HG03521 (cell line): ENCODE measurements around the gene PPFIA4.

ENCODE experiments used
- ATAC-seq: cut with Tn5 transposase; IDR thresholded peaks from one replicate; pipeline ENCODE4 v1.9.1; 2021; ENCODE audit warnings: mild to moderate bottlenecking, moderate library complexity; ENCODE audit not compliant: unreplicated experiment

PPFIA4 gene

DNA sequence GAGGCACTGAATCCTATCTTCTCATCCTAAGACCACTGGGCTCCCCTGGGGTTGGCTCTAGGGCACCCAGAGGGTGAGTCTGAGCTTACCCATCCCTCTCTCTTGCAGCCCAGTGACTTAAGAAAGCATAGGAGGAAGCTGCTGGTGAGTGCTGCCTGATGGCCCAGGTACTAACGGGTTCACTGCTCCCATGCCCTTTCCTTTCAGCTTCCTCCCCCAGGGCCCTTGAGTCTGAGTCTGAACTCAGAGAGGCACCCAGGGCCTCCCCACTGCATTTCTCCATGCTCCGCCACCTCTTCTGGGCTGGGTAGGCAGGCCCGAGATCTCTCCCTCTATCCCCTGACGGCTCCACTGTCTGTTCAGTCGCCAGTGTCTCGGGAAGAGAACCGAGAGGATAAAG lies 29.7 kb downstream of the PPFIA4 start:
- no peak for ATAC-seq

- no peak for ATAC-seq
Observed at GRCh38 chr1:203056516-203056915, 30.2 kb downstream of the PPFIA4 start.

DNA sequence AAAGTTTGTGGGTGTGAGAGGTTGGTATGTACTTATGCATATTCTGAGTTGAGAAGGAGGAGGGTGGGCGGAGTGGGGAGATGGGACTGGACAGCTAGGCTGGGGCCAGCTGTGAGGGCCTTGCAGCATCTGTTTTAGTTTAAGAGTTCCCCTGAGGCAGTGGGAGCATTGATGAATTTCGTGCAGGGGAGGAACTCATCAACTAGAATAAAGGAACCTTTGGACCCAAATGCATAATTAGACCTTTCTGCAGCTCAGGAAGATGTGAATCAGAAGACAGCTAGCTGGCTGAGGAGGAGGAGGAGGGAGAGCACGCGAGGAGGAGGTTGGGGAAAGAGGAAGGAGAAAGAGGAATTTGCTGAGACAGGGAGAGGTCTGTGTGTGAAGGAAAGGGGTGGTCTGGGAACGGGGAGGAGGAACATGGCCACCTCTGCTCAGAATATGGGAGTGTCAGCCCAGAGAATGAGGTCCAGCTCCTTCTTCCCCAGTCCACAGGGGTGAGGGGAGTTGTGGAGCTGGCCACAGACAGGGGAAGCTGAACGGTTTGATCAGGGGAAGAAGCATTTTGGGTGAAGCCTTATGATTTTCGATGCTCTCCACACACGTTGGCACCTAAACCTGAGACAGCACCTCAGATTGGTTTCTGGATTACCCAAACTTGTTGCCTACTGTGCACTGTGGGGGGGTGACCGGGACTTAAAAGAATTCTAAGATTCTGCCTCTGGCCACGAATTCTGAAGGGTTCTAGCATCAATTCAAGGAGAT lies 31.8 kb downstream of the PPFIA4 start:
- no peak for ATAC-seq

- ATAC-seq: no peak
Observed at GRCh38 chr1:203058676-203058935, 32.3 kb downstream of the PPFIA4 start.

DNA sequence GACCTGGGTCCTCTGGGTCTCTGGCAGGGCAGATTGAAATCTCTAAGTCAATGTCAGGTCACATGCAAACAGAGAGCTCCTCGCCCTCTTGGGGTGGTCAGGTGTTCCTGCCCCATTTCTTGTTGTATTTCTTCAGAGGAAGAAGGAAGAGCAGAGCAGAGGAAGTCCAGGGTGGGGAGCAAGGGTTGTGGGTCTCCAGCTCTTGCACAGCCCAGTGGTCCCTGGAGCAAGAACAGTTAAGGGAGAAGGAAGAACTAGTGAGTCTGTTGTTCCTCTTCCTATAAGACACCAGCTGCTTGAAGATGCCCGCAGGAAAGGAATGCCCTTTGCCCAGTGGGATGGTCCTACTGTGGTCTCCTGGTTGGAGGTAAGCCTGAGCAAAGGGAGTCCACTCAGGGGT lies 33.2 kb downstream of the PPFIA4 start:
- ATAC-seq: no peak

DNA sequence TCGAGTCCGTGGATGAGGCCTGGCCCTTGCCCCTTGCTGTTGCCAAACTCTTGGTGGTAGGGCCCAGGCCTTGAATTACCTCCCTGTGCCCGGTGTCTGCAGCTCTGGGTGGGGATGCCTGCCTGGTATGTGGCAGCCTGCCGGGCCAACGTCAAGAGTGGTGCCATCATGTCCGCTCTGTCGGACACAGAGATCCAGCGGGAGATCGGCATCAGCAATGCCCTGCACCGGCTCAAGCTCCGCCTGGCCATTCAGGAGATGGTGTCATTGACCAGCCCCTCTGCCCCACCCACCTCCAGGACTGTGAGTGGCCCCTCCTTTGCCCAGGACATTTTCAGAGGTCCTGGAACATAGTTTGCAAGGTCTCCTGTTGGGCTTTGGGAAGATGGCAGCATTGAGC lies 33.8 kb downstream of the PPFIA4 start:
- no peak for ATAC-seq

DNA sequence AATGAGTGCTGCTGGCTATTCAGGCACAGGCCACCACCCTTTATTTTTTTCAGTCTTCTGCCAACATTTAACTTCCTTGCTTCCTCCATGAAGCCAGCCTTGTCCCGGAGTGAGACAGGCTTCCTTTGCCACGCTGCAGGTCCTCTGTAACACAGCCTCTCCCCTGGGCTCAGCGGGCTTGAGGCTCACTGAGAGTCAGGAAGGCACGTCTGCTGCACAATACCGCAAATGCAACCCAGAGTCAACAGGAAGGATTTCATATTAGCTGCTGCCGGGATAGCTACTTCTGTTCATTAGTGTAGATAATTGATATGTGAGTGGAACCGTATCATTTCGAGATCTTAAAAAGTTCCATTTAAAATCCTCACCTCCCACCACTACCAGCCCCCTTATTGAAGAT lies 37.0 kb downstream of the PPFIA4 start:
- ATAC-seq: no peak

DNA sequence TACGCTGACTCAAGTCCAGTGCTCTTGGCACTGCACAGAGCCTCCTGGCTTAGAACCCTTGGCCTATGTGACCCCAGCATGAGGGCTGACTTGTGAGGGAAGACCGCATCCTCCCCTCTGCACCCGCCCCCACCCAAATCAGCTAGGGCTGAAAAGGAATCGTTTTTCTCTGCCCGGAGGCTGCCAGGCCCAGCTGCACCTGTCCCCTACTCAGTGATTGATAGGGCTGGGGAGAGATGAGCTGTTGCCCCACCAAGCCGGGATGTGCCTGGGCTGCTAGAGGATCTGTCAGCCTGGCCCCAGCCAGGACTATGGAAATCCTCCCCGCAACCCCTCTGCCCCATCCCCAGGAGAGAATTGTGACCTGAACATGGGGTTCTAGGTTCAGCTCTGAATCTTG lies 38.9 kb downstream of the PPFIA4 start:
- no peak for ATAC-seq

DNA sequence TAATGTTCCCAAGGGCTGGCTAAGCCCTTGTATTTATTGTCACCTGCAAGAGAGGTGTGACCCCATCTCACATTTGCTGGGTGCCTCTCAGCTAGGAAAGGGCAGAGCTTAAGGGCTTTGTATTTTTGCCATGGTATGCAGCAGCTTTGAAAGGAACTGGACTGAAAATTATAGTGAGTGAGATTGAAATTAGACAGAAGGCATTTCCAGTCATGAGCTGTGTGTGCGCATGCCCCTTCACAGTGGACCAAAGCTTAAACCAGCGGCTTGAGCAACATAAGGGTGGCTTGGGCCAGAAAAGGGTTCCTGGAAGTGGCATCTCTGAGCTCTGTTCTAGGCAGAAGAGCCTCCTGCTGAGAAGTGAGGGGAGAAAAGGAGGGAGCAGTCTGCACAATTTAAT lies 39.7 kb downstream of the PPFIA4 start:
- no peak for ATAC-seq

- ATAC-seq: no peak
Observed at GRCh38 chr1:203066965-203067364, 40.7 kb downstream of the PPFIA4 start.

DNA sequence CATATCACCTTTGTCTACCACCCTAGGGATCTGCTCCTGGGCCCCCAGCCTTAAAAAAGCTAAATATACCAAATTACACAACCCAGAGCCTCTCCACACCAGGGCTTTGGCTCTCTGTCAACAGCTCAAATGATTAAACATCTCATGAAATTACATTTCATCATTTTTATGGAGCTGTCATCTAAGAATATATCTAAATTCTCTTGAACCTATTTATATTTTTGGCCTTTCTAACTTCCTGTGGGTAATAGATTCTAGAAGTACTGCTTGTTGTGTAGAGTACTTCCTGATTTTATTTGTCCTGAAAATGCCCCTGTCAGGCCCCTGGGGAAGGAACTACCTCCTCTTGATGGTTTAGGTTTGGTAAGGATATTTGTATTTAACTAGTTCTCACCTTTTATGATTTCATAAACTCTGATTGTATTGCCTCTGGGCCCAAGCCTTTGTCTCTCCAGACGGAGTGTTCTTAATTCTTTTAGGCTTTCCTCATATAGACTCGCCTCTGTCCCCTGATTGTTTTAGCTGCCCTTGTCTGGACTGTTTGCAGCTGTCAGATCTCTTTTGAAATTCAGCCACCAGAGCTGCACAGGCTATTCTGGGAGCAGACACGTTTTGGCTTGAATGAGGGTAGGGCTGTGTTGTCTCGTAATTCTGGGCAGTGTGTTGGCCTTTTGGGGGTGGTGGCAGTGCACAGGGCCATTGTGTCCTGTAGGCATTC lies 42.9 kb downstream of the PPFIA4 start:
- no peak for ATAC-seq

DNA sequence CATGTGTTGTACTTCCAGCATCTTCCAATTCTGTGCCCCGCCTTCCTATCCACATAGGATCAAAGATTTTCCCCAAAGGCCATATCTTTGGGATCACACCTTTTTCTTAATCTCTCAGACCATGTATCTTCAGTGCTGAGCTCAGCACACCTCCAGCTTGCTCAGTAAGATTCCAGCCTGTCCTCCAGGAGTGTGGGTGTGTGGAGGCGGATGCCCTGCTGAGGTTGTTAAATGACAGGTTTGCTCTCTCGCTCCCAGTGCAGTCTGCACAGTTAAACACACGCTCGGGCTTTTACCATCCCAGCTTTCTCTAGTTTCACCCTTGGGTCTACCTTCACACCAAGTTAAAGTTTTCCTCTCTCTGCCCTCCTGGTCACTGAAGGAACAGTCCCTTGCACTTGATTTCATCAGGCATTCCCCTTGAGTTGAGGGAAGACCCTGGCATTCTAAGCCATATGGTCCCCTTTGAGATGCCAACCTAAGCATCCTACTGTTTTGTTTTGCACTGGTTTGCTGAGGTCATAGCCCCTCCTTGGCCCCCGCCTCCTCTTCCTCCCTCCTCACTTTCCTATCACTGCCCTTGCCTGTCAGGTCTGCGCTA lies 45.8 kb downstream of the PPFIA4 start:
- ATAC-seq: no peak

DNA sequence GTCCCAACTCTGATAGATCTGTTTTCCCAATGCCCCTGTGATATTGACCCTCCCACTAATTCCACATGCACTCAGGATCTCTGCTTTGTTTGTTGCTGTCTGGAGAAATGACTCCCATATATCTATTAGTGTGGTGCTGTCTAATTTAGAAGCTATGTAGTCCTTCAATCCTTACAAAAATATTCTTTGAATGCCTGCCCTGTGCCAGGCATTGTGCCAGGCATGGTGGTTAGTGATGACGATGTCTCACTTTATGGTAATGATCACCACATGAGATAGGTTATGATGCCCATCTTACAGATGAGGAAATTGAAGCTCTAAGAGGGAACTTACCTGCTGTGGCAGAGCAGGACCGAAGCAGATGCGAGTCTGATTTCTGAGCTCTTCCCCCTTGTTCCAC lies 46.6 kb downstream of the PPFIA4 start:
- ATAC-seq: no peak

- ATAC-seq: no peak
Observed at GRCh38 chr1:203073469-203073868, 47.2 kb downstream of the PPFIA4 start.

DNA sequence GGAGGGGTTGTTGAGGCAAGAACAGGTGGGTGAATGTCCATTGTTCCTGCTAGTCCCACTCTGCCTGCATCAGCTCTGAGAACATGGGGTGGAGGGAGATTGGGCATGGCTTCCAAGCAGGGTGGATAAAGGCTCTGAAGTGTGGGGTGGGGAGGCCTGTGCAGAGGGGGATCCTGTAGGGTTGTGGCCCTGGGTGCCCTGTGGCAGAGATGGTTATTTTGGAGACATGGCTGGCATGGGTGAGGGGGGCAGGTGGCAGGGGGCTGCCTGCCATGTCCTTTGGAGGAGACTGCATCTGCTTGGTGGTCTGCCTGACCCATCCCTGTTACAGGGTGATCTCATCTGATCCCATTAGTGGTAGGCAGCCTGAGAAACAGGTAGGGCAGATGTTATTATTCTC lies 48.3 kb downstream of the PPFIA4 start:
- no peak for ATAC-seq

DNA sequence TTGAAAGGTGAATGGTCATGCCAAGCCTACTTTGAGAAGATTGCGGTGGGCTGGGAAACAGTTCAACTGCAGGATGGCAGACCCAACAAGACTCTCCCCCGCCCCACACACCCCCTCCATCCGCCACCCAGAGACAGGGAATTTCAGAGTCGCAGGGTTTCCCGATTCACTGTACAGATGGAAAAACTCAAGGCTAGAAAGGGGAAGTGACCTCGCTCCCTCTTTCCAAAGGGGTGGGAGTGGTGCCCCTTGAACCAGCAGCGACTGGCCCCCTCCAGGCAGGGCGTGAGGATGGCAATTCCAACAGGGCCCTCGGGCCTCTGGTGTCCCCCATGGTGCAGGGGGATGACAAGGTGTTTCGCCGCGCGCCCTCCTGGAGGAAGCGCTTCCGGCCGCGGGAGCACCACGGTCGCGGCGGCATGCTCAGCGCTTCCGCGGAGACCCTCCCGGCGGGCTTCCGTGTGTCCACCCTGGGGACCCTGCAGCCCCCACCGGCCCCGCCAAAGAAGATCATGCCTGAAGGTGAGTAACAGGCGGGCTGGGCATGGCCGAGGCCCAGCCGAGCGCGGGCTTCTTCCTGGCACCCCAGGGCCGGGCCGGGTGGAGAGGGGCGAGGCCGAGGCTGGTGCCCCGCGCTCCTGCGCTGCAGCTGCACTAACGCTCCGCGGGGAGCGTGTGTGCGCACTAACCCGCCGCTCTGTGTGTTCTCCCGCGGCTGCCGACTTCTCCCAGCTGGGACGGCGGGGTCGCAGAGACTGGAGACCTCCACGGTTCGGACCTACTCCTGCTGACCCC lies 49.1 kb downstream of the PPFIA4 start:
- no peak for ATAC-seq

DNA sequence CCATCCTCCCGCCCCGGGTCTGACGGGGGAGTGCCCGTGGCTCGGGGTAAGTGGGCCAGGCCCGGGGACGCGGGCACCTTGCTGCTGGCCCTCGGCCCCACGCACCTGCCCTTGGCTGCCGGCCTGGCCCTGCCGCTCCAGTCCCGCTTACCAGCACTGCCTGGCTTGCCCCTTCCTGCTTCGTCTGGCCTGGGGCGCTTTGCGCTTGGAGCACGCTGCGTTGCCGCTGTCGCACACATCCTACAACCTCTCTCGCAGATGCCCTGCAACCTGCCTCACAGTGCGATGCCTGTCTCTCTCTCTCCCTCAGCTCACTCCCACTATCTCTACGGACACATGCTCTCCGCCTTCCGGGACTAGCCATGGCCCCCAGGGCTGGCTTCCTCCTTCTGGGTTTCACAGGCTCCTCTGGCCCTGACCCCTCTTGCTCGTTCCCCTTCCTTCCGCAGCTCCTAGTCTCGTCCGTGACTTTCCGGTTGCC lies 49.8 kb downstream of the PPFIA4 start:
- ATAC-seq: no peak

GRCh38 chr1:203077367-203077766 lies 51.1 kb downstream of the PPFIA4 start:
- ATAC-seq: no peak

DNA sequence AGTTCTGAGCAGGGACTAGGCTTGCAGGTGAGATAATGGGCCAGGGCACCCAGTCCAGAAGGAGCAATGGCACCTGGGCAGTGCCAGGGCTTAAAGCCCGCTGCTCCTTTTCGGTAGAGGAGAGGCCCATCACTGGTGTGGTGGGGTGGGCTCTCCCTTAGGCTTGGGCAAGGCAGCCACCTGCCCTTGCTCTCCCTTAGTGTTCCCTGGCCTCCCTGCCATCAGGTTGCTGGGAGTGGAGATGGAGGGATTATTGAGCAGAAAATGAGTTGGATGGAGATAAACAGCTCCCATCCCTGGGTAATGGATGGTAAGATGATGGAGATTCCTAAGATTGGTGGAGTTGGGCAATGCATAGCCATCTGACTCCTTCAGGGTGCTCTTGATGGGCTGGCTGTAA lies 51.7 kb downstream of the PPFIA4 start:
- ATAC-seq: no peak

DNA sequence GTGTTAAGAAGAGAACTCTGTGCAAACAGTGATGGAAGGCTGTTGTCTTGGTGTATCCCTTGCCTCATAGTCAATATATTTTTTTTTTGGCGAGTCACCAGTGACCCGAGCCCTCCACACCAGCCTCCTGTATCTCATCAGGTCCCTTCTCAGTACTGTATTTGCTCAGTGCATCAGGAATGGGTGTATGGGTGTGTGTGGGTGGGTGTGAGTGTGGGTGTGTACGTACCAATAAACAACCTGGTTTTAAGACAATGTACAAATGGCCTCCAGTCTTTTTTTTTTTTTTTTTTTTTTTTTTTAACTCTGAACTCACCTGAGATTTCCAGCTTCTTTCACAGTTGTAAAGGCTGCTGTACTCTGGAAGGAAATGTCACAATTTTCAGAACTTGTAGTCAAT lies 52.2 kb downstream of the PPFIA4 start:
- ATAC-seq: no peak

DNA sequence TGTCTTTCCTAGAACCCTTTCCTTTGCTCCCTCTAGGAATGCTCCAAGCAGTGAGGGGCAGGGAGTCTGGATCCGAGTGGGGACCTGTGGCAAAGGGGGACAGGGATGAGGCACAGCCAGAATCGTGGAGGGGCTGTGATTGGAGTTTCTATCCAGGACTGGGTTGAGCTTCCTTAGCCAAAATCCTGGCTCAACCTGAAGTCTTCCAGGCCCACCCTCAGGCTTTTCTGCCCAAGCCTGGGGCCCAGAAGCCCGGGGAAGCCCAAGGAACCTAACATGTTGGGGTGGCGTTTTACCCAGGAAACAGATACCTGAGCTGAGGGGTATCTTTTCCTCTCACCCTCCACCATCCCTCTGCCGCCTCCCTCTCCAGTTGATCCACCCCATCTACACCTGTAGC lies 54.2 kb downstream of the PPFIA4 start:
- no peak for ATAC-seq
